Activated CD8-positive, alpha-beta T cell treated with anti-CD3 and anti-CD28 coated beads for 36 hours (primary cell): Measurements from ENCODE around the gene EIF3L. TPM values are rescaled to one million over a fixed set of nuclear protein-coding genes. Genes with fewer than 3 reads are reported as not detected.

Source experiments
- ATAC-seq: fragments of 200-7000 bp; cut with Tn5 transposase; one replicate; pipeline ENCODE4 v1.10.0; 2021; ENCODE audit warnings: mild to moderate bottlenecking, moderate library complexity
- CTCF ChIA-PET: fragments of 350-600 bp; sonication (Branson Sonifier 250); formaldehyde crosslinking; loops from one replicate; lab custom pipeline; 2021; ENCODE audit warnings: antibody characterized with exemption; lab: Charles Lee
- POLR2A ChIA-PET: fragments of 350-600 bp; sonication (Branson Sonifier 250); formaldehyde crosslinking; loops from one replicate; lab custom pipeline; 2021; ENCODE audit warnings: antibody characterized with exemption; lab: Charles Lee
- DNase-seq: peaks from one replicate; pipeline ENCODE4 v3.0.0-alpha.2; 2020
- H3K27ac Mint-ChIP-seq: one replicate; pipeline ENCODE4 v1.8.0; 2021; ENCODE audit warnings: mild to moderate bottlenecking, mixed read lengths
- H3K27me3 Mint-ChIP-seq: one replicate; pipeline ENCODE4 v1.8.0; 2021; ENCODE audit warnings: mixed read lengths
- H3K36me3 Mint-ChIP-seq: one replicate; pipeline ENCODE4 v1.8.0; 2021; ENCODE audit warnings: low read depth, mixed read lengths
- H3K4me1 Mint-ChIP-seq: one replicate; pipeline ENCODE4 v1.8.0; 2021; ENCODE audit warnings: low read depth, mixed read lengths
- H3K4me3 Mint-ChIP-seq: one replicate; pipeline ENCODE4 v1.8.0; 2021; ENCODE audit warnings: mild to moderate bottlenecking, moderate library complexity, mixed read lengths
- H3K9me3 Mint-ChIP-seq: one replicate; pipeline ENCODE4 v1.8.0; 2021; ENCODE audit warnings: mixed read lengths
- CTCF ChIP-seq: fragments of 200-600 bp; IDR thresholded peaks from one replicate; pipeline ENCODE4 v1.8.0; 2022; ENCODE audit warnings: antibody characterized with exemption, mild to moderate bottlenecking
- intact Hi-C: fragments of 100-400 bp; cut with micrococcal nuclease; formaldehyde crosslinking; loops from one replicate; pipeline ENCODE4 v1.10.0; 2022
- total RNA-seq, 2 experiments: library from RNA; stranded (reverse); gene quantifications; one replicate each; pipeline ENCODE4 v1.2.3, GENCODE V29; 2021

Gene EIF3L
- total RNA-seq, 2 experiments from 2014 or later: 687 to 694 TPM

GRCh38 chr22:37924386-37925065 is 75.3 kb downstream of the EIF3L start:
- POLR2A ChIA-PET: interaction anchor here (1.0 kb wide), 1 partner anchor 8 kb away, joined by 4 read pairs; no protein-coding TSS in a partner anchor
- H3K9me3 Mint-ChIP-seq: no peaks in the 10 kb centered on the region
- DNase-seq (no peak), ATAC-seq (no peak)
- peaks cover 5% of the 10 kb centered on the region for H3K4me1 Mint-ChIP-seq
- H3K4me3 Mint-ChIP-seq: no peak overlapping the region
- no peaks in the 10 kb centered on the region for H3K36me3 Mint-ChIP-seq
- no peaks in the 10 kb centered on the region for H3K27me3 Mint-ChIP-seq
- intact Hi-C loops: no loop called here
- H3K27ac Mint-ChIP-seq: no peak overlapping the region
- TF ChIP-seq CTCF: no peak
- CTCF ChIA-PET: interaction anchor here (1.9 kb wide), 1 partner anchor 10 kb away, joined by 5 read pairs; no protein-coding TSS in a partner anchor

GRCh38 chr22:37925330-37925729 is 76.1 kb downstream of the EIF3L start:
- ChIA-PET POLR2A (no interaction called here), CTCF (interaction anchor here (1.1 kb wide), 1 partner anchor 108 kb away, joined by 3 read pairs; no protein-coding TSS in a partner anchor)
- H3K27me3 Mint-ChIP-seq: no peaks in the 10 kb centered on the region
- H3K27ac Mint-ChIP-seq: no peak overlapping the region
- no peaks in the 10 kb centered on the region for H3K9me3 Mint-ChIP-seq
- H3K4me3 Mint-ChIP-seq: no peak overlapping the region
- no peak for ATAC-seq
- intact Hi-C loops: no loop called here
- H3K4me1 Mint-ChIP-seq: peaks cover under 1% of the 10 kb centered on the region
- no peaks in the 10 kb centered on the region for H3K36me3 Mint-ChIP-seq
- TF ChIP-seq CTCF: no peak
- DNase-seq: no peak

- CTCF ChIA-PET: interaction anchor here (1.1 kb wide), 1 partner anchor 108 kb away, joined by 3 read pairs; no protein-coding TSS in a partner anchor
- POLR2A ChIA-PET: no interaction called here
- DNase-seq: no peak
- Mint-ChIP-seq H3K9me3 (no peaks in the 10 kb centered on the region), H3K27ac (no peak overlapping the region), H3K36me3 (no peaks in the 10 kb centered on the region), H3K27me3 (no peaks in the 10 kb centered on the region), H3K4me3 (no peak overlapping the region), H3K4me1 (no peaks in the 10 kb centered on the region)
- no peak for TF ChIP-seq CTCF
- intact Hi-C loops: no loop called here
- ATAC-seq: no peak
These were observed 76.5 kb downstream of the EIF3L start for GRCh38 chr22:37925767-37926166.

GRCh38 chr22:37926358-37926757 is 77.1 kb downstream of the EIF3L start:
- TF ChIP-seq CTCF: no peak
- intact Hi-C loops: no loop called here
- Mint-ChIP-seq H3K4me3 (no peak overlapping the region), H3K36me3 (no peaks in the 10 kb centered on the region), H3K27me3 (no peaks in the 10 kb centered on the region), H3K9me3 (no peaks in the 10 kb centered on the region), H3K4me1 (no peaks in the 10 kb centered on the region), H3K27ac (no peak overlapping the region)
- ATAC-seq (no peak), DNase-seq (no peak)
- ChIA-PET CTCF (interaction anchor here (1.1 kb wide), 2 partner anchors 39 to 109 kb away, joined by 3 read pairs; no protein-coding TSS in a partner anchor), POLR2A (interaction anchor here (1.2 kb wide), 1 partner anchor 21 kb away, joined by 3 read pairs; no protein-coding TSS in a partner anchor)
